SK-N-SH treated with all-trans-retinoic acid at 6 μM for 48 hours (cell line): ENCODE results near the gene DEGS1.

Source experiments
- ARNTL ChIP-seq: fragments of 450-650 bp; formaldehyde crosslinking; IDR thresholded peaks from 2 replicates; pipeline ENCODE4 v1.5.0; 2020; ENCODE audit warnings: low read depth, mild to moderate bottlenecking, moderate library complexity, borderline replicate concordance
- CSDC2 ChIP-seq: fragments of 250-450 bp; sonication (Bioruptor Pico); IDR thresholded peaks from 2 replicates; pipeline ENCODE4 v1.5.0; 2020; ENCODE audit warnings: mild to moderate bottlenecking, moderate library complexity
- GLIS3 ChIP-seq: fragments of 250-450 bp; sonication (Bioruptor Pico); IDR thresholded peaks from 2 replicates; pipeline ENCODE4 v1.5.0; 2020; ENCODE audit warnings: mild to moderate bottlenecking, moderate library complexity
- ZC3H10 ChIP-seq: fragments of 250-450 bp; sonication (Bioruptor Pico); IDR thresholded peaks from 2 replicates; pipeline ENCODE4 v1.5.1; 2021; ENCODE audit warnings: mild to moderate bottlenecking, moderate library complexity
- ZFP3 ChIP-seq: fragments of 250-450 bp; sonication (Bioruptor Pico); IDR thresholded peaks from 2 replicates; pipeline ENCODE4 v1.5.0; 2020; ENCODE audit warnings: mild to moderate bottlenecking, moderate library complexity
- ZNF565 ChIP-seq: fragments of 450-650 bp; formaldehyde crosslinking; conservative IDR thresholded peaks from 2 replicates; pipeline ENCODE4 v1.5.0; 2020; ENCODE audit warnings: low read depth, mild to moderate bottlenecking, moderate library complexity
- TF ChIP-seq, protein P1 (sequence below): fragments of 250-450 bp; sonication (Bioruptor Pico); IDR thresholded peaks from 2 replicates; pipeline ENCODE4 v1.5.1; 2020; ENCODE audit warnings: low read depth, mild to moderate bottlenecking, moderate library complexity
- TF ChIP-seq, protein P2 (sequence below): fragments of 250-450 bp; sonication (Bioruptor Pico); IDR thresholded peaks from 2 replicates; pipeline ENCODE4 v1.8.0; 2020; ENCODE audit warnings: mild to moderate bottlenecking, moderate library complexity, borderline replicate concordance
- TF ChIP-seq, protein P3 (sequence below): fragments of 250-450 bp; sonication (Bioruptor Pico); IDR thresholded peaks from 2 replicates; pipeline ENCODE4 v1.5.1; 2021; ENCODE audit warnings: mild to moderate bottlenecking, moderate library complexity

DNA sequence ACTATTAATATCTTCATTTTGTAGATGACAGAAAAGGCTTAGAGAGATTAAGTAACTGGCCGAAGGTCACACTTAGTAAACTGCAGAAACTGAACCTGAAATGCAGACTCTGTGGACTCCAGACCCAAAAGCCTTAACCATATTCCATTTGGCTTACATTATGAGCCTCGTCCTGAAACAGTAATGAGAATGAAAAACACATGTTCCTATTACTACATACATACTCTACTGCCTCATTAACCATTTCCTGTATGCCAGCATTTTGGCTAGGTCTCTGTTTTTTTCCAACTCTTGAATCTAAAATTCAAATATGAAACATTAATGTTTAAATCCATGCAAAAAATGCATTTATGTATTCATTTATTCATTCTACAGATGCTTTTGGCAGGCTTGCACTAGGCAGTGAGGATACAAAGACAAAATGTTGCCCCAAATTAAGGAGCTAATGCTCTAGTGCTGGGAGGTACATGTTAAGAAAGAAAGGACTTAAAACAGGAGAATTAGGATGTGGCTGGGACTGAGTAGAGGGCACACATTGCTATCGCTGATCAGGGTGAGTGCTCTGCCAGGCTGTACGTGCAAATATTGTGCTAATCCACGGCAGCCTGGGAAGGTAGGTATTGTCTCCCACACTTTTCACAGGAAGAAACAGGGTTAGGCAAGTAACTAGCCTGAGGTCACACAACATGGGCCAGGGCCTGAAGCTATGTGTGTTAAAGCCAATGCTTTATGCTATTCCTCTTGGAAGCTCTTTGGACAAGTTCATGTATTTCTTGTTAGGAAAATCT lies 14.0 kb downstream of the DEGS1 start:
- TF ChIP-seq ZNF565 (CRISPR knock-in tag) (no peak), ARNTL (CRISPR knock-in tag) (no peak), ZFP3 (CRISPR knock-in tag) (no peak), CSDC2 (no peak), GLIS3 (no peak), ZC3H10 (CRISPR knock-in tag) (no peak)
- TF ChIP-seq, protein P1, sequence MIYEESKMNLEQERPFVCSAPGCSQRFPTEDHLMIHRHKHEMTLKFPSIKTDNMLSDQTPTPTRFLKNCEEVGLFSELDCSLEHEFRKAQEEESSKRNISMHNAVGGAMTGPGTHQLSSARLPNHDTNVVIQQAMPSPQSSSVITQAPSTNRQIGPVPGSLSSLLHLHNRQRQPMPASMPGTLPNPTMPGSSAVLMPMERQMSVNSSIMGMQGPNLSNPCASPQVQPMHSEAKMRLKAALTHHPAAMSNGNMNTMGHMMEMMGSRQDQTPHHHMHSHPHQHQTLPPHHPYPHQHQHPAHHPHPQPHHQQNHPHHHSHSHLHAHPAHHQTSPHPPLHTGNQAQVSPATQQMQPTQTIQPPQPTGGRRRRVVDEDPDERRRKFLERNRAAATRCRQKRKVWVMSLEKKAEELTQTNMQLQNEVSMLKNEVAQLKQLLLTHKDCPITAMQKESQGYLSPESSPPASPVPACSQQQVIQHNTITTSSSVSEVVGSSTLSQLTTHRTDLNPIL: no peak
- TF ChIP-seq, protein P2, sequence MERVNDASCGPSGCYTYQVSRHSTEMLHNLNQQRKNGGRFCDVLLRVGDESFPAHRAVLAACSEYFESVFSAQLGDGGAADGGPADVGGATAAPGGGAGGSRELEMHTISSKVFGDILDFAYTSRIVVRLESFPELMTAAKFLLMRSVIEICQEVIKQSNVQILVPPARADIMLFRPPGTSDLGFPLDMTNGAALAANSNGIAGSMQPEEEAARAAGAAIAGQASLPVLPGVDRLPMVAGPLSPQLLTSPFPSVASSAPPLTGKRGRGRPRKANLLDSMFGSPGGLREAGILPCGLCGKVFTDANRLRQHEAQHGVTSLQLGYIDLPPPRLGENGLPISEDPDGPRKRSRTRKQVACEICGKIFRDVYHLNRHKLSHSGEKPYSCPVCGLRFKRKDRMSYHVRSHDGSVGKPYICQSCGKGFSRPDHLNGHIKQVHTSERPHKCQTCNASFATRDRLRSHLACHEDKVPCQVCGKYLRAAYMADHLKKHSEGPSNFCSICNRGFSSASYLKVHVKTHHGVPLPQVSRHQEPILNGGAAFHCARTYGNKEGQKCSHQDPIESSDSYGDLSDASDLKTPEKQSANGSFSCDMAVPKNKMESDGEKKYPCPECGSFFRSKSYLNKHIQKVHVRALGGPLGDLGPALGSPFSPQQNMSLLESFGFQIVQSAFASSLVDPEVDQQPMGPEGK (CRISPR knock-in tag): no peak
- TF ChIP-seq, protein P3, sequence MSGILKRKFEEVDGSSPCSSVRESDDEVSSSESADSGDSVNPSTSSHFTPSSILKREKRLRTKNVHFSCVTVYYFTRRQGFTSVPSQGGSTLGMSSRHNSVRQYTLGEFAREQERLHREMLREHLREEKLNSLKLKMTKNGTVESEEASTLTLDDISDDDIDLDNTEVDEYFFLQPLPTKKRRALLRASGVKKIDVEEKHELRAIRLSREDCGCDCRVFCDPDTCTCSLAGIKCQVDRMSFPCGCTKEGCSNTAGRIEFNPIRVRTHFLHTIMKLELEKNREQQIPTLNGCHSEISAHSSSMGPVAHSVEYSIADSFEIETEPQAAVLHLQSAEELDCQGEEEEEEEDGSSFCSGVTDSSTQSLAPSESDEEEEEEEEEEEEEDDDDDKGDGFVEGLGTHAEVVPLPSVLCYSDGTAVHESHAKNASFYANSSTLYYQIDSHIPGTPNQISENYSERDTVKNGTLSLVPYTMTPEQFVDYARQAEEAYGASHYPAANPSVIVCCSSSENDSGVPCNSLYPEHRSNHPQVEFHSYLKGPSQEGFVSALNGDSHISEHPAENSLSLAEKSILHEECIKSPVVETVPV (CRISPR knock-in tag): no peak
